Stimulated activated CD4-positive, alpha-beta T cell treated with anti-CD3 and anti-CD28 coated beads, TNF-alpha, amount 100 ng/mL, for 4 hours (primary cell): ENCODE measurements around the gene RABGGTA.
"Not testable (repeated sequence)": the region's sequence is repeated elsewhere in the genome, so short reads cannot be mapped to it uniquely, and the experiment has no call there.

ENCODE experiments used
- DNase-seq, 3 experiments: peaks; one replicate each; pipeline ENCODE4 v3.0.0-alpha.2; 2020; ENCODE audit warnings: low read depth in 3 of 3

Gene RABGGTA

GRCh38 chr14:24243336-24243836, 28.0 kb downstream of the RABGGTA start:
- no peak for DNase-seq

- DNase-seq: peak; percentile 88 to 90 (median 88)
Measured at GRCh38 chr14:24241829-24242443, 29.5 kb downstream of the RABGGTA start.

- no peak for DNase-seq
Measured at GRCh38 chr14:24240110-24240918, 31.1 kb downstream of the RABGGTA start.

- DNase-seq: no peak
Measured at GRCh38 chr14:24238527-24239037, 32.8 kb downstream of the RABGGTA start.

- no peak for DNase-seq
Measured at GRCh38 chr14:24238123-24238522, 33.3 kb downstream of the RABGGTA start.

GRCh38 chr14:24237463-24237955, 33.9 kb downstream of the RABGGTA start:
- DNase-seq: no peak

- DNase-seq: no peak
Measured at GRCh38 chr14:24236689-24237462, 34.5 kb downstream of the RABGGTA start.

GRCh38 chr14:24235804-24236688, 35.4 kb downstream of the RABGGTA start:
- DNase-seq: no peak

GRCh38 chr14:24234095-24235005, 37.0 kb downstream of the RABGGTA start:
- no peak for DNase-seq

- no peak for DNase-seq
Measured at GRCh38 chr14:24233538-24233866, 37.9 kb downstream of the RABGGTA start.

GRCh38 chr14:24232645-24233537, 38.5 kb downstream of the RABGGTA start, which contains the start of gene GMPR2:
GMPR2 (plus strand) TSS chr14:24232929; CDS start chr14:24233254, 325 bp downstream.
- peak in 1 of 3 experiments; percentile 26 for DNase-seq

GRCh38 chr14:24232121-24232644, 39.2 kb downstream of the RABGGTA start, which contains the start of gene NEDD8:
NEDD8 (minus strand) TSS chr14:24232367; CDS start chr14:24232267, 100 bp downstream.
- peak; percentile 81 to 82 (median 81) for DNase-seq

GRCh38 chr14:24231263-24232120, 39.9 kb downstream of the RABGGTA start:
- DNase-seq: no peak

GRCh38 chr14:24228902-24229301, 42.5 kb downstream of the RABGGTA start:
- no peak for DNase-seq

GRCh38 chr14:24226473-24226872, 44.9 kb downstream of the RABGGTA start:
- DNase-seq: no peak

- no peak for DNase-seq
Measured at GRCh38 chr14:24224618-24225071, 46.8 kb downstream of the RABGGTA start.

- not testable (repeated sequence) for DNase-seq
Measured at GRCh38 chr14:24222987-24223386, 48.4 kb downstream of the RABGGTA start.
